Stomach smooth muscle (tissue), 2 donors: ENCODE data around the gene ADAMTS16.

Source experiments
- H3K27ac ChIP-seq: one replicate; pipeline ENCODE4 v1.7.0; 2013; ENCODE audit warnings: mild to moderate bottlenecking, low read length, inconsistent platforms
- H3K27me3 ChIP-seq, 2 donors: one replicate each; pipeline ENCODE4 v1.7.0; 2013; ENCODE audit warnings: low read length in 2 of 2; ENCODE audit not compliant: insufficient read depth in 2 of 2, control insufficient read depth in 1 of 2
- H3K36me3 ChIP-seq, 2 donors: one replicate each; pipeline ENCODE4 v1.7.0; 2013; ENCODE audit warnings: low read length in 2 of 2; ENCODE audit not compliant: control insufficient read depth in 2 of 2, insufficient read depth in 2 of 2
- H3K4me1 ChIP-seq: one replicate; pipeline ENCODE4 v1.7.0; 2013; ENCODE audit warnings: low read length; ENCODE audit not compliant: control insufficient read depth, insufficient read depth
- H3K4me3 ChIP-seq, 2 donors: one replicate each; pipeline ENCODE4 v1.7.0; 2013; ENCODE audit warnings: low read length in 2 of 2
- H3K9ac ChIP-seq, 2 donors: one replicate each; pipeline ENCODE4 v1.7.0; 2013; ENCODE audit warnings: low read length in 2 of 2, mild to moderate bottlenecking in 1 of 2
- H3K9me3 ChIP-seq, 2 donors: one replicate each; pipeline ENCODE4 v1.7.0; 2013; ENCODE audit warnings: low read length in 2 of 2; ENCODE audit not compliant: control insufficient read depth in 2 of 2
- donor health status: healthy.
- donor health status: Pancreatic carcinoma.

The ADAMTS16 gene

DNA sequence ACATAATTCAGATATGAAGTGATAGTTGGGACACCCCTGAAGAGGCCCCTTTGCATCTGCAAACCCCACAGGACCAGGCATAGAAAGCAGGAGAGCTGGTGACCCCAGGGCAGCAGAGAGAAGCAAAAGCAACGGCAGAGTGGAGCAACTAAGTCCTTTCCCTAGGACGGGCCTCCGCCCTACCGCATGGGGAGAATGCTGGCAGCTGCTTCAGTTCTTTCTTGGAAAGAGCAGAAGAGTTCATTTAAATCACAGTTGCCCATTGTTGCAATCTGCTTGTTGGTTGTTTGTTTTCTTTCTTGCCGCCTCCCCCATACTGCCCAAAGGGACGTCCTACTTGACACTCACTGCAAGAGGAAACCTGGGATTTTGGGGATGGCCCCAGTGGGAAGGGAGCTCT, 126.2 kb downstream of the ADAMTS16 start:
- Histone ChIP-seq H3K9ac (no peak overlapping the region), H3K36me3 (no peaks in the 10 kb centered on the region), H3K27ac (no peak overlapping the region), H3K27me3 (peaks cover 0 to 2% of the 10 kb centered on the region in 2 donors), H3K4me3 (no peak overlapping the region), H3K9me3 (peaks cover 0 to 7% of the 10 kb centered on the region in 2 donors), H3K4me1 (no peaks in the 10 kb centered on the region)

DNA sequence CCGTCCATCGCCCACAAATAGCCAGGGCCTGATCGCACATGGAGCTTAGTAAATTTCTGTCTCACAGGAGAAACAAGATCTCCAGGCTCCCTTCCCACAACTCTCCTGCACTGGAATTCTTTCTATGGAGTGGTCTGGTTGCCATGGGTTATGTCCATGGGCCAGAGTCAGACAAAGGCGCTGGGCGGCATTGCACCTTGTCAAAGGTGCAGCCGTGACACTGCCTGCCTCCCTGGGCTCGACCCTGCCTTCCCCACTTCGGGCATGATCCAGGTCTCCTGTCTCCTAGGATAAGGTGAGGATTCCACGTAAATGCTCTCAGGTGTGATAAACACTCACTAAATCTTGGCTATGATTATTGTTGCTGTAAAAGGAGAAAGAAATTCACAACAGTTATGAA, 130.0 kb downstream of the ADAMTS16 start:
- no peak overlapping the region for H3K4me3 ChIP-seq
- H3K9me3 ChIP-seq = peaks cover 0 to 7% of the 10 kb centered on the region in 2 donors
- no peaks in the 10 kb centered on the region for H3K27me3 ChIP-seq
- no peaks in the 10 kb centered on the region for H3K4me1 ChIP-seq
- no peak overlapping the region for H3K9ac ChIP-seq
- H3K36me3 ChIP-seq = no peaks in the 10 kb centered on the region
- no peak overlapping the region for H3K27ac ChIP-seq

DNA sequence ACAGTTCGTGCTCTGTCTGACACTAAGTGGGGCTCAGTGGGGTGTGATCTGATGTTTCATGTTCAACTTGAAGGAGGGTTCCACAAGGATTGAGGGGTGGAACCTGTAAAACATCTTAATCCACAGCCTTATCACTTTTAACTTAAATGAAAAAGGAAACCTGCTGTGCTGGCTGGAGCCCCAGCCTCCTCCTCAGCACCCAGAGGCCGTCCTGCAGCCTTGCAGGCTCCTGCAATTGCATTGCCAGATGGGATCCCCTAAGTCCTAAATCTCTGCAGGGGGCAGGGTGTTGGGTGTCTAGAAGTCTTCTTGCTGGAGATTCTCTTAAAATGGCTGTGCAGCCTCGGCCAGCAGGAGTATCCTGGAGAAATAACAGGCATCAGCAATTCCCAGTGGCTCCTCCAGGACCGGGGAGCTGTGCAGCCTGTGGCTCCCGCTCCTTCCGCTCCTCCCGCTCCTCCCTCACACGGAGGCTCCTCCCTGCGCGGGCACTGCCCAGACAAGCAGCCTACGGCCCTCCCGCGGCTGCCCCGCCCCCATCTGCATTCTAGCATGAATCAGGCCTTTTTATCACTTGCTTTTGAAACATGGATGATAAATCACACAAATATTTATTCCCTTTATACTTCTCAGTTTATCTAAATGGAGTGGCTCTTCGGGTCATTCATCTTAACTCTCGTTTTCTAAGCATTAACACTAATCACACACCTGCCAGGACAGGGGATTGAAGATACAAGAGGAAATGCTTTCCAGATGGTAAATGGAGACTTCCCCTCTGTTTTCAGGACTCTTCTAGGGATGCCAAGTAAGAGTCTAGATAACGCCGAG, 131.0 kb downstream of the ADAMTS16 start:
- no peak overlapping the region for H3K27ac ChIP-seq
- H3K4me3 ChIP-seq = peak overlapping the region; percentile 3 to 22
- no peaks in the 10 kb centered on the region for H3K4me1 ChIP-seq
- no peak overlapping the region for H3K9ac ChIP-seq
- H3K27me3 ChIP-seq = no peaks in the 10 kb centered on the region
- H3K9me3 ChIP-seq = peaks cover 0 to 7% of the 10 kb centered on the region in 2 donors
- H3K36me3 ChIP-seq = no peaks in the 10 kb centered on the region

DNA sequence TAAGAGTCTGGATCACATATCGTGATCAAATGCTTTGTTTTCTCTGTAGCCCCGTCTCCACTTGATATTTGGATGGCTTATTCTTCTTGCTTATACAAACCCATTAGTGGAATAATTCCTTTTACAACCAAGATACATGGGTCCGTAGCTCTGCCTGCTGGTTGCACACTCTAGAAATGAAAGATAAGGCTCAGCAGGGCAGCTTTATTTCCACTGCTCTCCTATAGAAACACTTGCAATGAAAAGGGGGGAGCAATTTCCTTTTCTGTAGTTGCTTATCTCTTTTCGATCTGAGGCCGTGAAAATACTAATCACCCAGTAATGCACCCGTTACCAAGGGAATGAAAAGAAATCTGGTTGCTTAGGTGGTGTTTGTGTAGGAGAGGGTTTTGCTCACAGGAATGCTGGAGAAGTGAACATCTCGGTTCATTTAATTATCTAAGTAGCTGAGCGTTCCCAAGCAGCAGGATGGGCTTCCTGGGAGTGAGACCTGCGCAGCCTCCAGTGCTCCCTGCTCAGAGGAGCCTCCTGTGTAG, 131.7 kb downstream of the ADAMTS16 start:
- peaks cover 0 to 7% of the 10 kb centered on the region in 2 donors for H3K9me3 ChIP-seq
- H3K27me3 ChIP-seq = no peaks in the 10 kb centered on the region
- H3K36me3 ChIP-seq = no peaks in the 10 kb centered on the region
- H3K27ac ChIP-seq = no peak overlapping the region
- H3K4me3 ChIP-seq = peak overlapping the region in 1 of 2 donors; percentile 27
- no peak overlapping the region for H3K9ac ChIP-seq
- no peaks in the 10 kb centered on the region for H3K4me1 ChIP-seq

DNA sequence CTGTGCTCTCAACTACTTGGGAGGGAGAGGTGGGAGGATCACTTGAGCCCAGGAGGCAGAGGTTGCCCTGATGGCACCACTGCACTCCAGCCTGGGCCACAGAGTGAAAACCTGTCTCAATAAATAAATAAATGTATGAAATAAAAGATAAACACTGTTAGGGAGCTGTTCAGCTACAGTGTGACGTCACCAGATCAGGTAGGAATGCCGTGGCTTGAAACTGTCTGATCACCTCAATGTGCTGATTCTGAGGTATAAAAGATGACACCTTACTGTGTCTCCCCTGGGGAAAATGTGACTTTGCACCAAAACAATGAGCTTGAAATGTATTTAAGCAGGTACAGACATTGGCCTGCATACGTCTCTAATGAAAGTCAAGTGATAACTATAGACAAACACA, 133.3 kb downstream of the ADAMTS16 start:
- H3K9me3 ChIP-seq = no peaks in the 10 kb centered on the region
- H3K36me3 ChIP-seq = no peaks in the 10 kb centered on the region
- H3K4me1 ChIP-seq = no peaks in the 10 kb centered on the region
- H3K4me3 ChIP-seq = no peak overlapping the region
- no peaks in the 10 kb centered on the region for H3K27me3 ChIP-seq
- no peak overlapping the region for H3K9ac ChIP-seq
- no peak overlapping the region for H3K27ac ChIP-seq

DNA sequence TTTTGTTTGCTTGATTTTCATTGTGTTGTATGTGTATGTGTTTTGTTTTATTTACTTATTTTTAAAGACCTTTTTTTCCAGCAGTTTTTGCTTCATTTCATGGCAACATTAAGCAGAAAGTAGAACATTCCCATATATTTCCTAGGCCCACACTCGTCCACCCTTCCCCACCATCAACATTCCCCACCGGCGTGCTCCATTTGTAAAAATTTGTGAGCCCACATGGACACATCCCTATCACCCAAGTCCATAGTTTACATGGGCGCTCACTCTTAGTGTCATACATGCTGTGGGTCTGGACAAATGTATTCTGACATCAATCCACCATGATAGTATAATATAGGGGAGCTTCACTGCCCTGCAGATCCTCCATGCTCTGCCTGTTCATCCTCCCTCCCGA, 133.8 kb downstream of the ADAMTS16 start:
- H3K27ac ChIP-seq = no peak overlapping the region
- H3K36me3 ChIP-seq = no peaks in the 10 kb centered on the region
- H3K4me3 ChIP-seq = no peak overlapping the region
- no peaks in the 10 kb centered on the region for H3K4me1 ChIP-seq
- H3K9me3 ChIP-seq = no peaks in the 10 kb centered on the region
- no peaks in the 10 kb centered on the region for H3K27me3 ChIP-seq
- H3K9ac ChIP-seq = no peak overlapping the region

DNA sequence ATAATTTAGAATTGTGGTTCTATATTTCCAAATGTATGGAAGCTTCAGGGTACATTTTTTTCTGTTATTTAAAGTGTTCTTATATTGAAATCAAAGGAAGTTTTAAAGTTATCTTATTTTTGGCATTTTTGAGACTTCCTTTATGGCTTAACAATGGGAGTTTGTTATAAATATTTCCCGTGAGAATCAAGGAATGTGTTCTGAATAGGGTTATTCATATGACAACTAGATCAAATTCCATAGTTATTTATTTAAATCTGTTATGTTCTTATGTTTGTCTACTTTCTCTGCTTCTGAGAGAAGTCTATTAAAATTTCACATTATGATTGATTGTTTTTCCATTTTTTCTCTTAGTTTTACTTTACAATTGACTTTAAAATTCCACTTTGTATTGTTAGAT, 135.1 kb downstream of the ADAMTS16 start:
- peaks cover 0 to under 1% of the 10 kb centered on the region in 2 donors for H3K9me3 ChIP-seq
- H3K9ac ChIP-seq = no peak overlapping the region
- H3K4me1 ChIP-seq = no peaks in the 10 kb centered on the region
- no peak overlapping the region for H3K4me3 ChIP-seq
- no peaks in the 10 kb centered on the region for H3K27me3 ChIP-seq
- no peaks in the 10 kb centered on the region for H3K36me3 ChIP-seq
- no peak overlapping the region for H3K27ac ChIP-seq

DNA sequence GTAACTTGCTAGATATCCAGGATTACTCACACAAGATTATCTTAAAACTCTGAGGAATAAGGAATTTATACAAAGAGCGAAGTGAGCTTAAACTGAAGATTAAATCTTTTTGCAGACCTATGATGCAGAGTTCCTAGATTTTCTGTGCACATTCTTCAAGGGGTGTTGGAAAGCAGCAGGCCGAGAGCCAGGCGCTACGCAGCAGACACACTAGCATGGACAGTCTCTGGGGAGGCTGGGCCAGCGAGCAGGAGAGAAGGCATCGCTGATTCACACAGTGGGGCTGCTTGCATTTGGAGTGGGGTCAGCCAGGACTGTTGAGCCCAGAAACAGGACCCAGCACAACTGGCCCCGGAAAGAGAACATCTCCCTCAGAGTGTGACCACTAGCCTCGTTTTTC, 136.3 kb downstream of the ADAMTS16 start:
- H3K27ac ChIP-seq = no peak overlapping the region
- H3K9ac ChIP-seq = no peak overlapping the region
- no peaks in the 10 kb centered on the region for H3K27me3 ChIP-seq
- H3K9me3 ChIP-seq = peaks cover 0 to 2% of the 10 kb centered on the region in 2 donors
- no peaks in the 10 kb centered on the region for H3K4me1 ChIP-seq
- no peak overlapping the region for H3K4me3 ChIP-seq
- H3K36me3 ChIP-seq = no peaks in the 10 kb centered on the region

DNA sequence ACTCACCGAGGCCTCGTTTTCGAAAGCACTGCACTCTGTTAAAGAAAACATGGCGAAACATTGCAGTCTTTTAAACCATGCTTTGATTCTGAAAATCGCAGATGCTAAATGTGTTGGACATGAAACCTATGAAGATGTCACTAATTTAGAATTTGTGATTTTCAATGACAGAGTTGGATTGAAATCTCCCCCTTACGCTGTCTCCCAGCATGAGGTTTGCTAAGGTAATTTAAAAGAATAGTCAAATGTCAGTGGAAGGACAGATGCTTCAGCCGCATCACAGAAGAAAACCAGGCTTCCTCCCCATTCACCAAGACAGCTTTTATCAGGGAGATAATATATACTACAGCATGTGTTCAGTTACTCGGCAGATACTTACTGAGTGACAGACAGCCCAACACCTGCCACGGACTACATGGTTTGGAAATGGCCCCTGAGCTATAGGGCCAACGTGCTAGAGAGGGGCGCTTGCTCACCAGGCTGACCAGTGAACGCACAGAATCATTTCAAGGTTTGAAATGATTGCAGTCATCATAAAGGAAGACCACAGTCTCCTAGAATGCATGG, 136.9 kb downstream of the ADAMTS16 start:
- peaks cover 0 to 2% of the 10 kb centered on the region in 2 donors for H3K9me3 ChIP-seq
- H3K9ac ChIP-seq = no peak overlapping the region
- no peaks in the 10 kb centered on the region for H3K4me1 ChIP-seq
- H3K27me3 ChIP-seq = no peaks in the 10 kb centered on the region
- no peaks in the 10 kb centered on the region for H3K36me3 ChIP-seq
- no peak overlapping the region for H3K4me3 ChIP-seq
- no peak overlapping the region for H3K27ac ChIP-seq

DNA sequence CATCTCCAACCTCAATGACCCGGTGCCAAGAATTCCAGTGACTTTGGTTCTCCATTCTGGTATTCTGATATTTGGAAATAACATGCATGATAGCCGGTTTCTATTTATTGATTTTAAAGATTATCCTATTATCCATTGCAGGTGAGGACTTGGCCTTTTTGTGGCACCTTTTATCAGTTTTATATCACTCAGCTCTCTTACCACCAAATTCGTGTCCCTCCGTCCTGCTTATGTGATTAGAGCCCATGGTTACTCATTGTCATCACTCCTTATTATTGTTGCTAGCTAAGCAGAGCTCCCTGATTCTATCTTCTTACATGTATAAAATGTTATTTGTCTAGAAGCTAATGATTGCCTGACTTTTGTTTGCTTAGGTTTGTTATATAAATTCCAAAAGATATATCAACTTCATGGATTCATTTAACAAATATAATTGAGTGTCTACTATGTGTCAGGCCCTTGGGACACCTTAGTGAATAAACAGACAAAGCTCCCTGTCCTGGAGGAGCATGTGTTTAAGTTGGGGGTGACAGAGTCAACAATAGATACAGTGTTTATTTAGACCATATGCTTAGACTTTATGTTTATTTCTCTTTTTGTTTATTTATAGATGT, 138.2 kb downstream of the ADAMTS16 start:
- Histone ChIP-seq H3K36me3 (no peaks in the 10 kb centered on the region), H3K27me3 (no peaks in the 10 kb centered on the region), H3K9me3 (peaks cover under 1 to 2% of the 10 kb centered on the region in 2 donors), H3K4me3 (no peak overlapping the region), H3K9ac (no peak overlapping the region), H3K4me1 (no peaks in the 10 kb centered on the region), H3K27ac (no peak overlapping the region)
